ENCODE results near the gene CDC42EP5.
"Not testable (repeated sequence)": the region's sequence is repeated elsewhere in the genome, so short reads cannot be mapped to it uniquely, and the experiment has no call there.

The CDC42EP5 gene

DNA sequence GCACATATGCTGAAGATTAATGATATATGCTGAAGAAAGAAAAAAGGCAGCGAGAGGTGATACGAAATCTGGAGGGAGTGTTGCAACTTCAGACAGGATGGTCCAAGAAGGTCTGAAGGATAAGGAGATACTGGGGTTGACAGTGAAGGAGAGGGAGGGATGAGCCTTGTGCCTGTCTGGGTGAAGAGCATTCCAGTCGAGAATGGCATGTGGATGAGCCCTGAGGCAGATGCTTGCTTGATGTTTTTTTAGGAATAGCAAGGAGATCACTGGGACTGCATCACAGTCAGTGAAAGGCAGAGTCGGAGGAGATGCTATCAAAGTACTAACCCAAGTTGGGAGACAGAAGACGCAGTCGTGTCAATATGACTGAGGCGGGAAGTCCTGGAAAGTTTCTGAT, 16.2 kb upstream of the CDC42EP5 start:
- DNase-seq, result no peak

GRCh38 chr19:54485851-54486250, 12.8 kb upstream of the CDC42EP5 start:
- DNase-seq, result no peak

DNA sequence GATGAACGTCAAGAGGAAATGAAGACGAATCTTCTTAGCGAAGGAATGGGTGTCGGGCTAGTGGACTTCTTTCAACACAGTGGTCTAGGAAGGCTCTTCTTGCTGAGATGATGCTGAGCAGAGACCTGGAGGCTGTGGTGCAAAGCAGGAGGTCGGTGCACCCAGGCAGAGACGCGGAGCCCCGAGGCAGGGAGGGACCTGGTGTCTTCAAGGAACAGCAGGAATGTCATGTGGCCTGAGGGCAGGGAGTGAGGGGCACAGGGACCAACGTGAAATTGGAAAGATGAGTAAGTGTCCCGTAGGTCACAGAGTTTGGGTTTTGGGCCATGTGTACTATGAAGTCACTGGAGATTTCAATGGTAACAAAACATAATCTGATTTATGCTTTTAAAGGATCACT, 11.4 kb upstream of the CDC42EP5 start:
- no peak for DNase-seq

- DNase-seq, result no peak
Measured at GRCh38 chr19:54482889-54483288, 9.8 kb upstream of the CDC42EP5 start.

- peak; percentile 60 for DNase-seq
Measured at GRCh38 chr19:54481326-54481930, 8.3 kb upstream of the CDC42EP5 start.

- DNase-seq, result no peak
Measured at GRCh38 chr19:54480051-54480450, 7.0 kb upstream of the CDC42EP5 start.

GRCh38 chr19:54478677-54479266, 5.7 kb upstream of the CDC42EP5 start:
- DNase-seq, result peak; percentile 33

GRCh38 chr19:54477650-54478049, 4.6 kb upstream of the CDC42EP5 start:
- DNase-seq, result no peak

DNA sequence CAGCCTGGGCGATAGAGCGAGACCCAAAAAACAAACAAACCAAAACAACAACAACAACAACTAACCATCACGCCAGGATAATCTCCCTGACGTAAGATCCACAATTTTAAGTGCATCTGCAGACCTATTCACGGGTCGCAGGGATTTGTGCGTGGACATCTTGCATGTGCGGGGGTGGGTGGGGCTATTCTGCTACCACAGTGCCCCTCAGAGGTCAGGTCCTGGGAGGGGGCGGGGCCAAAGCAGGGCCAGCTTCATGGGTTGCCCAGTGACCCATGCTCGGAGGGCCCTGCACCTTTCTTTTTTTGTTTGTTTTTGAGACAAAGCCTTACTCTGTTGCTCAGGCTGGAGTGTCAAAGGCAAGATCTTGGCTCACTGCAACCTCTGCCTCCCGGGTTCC, 2.6 kb upstream of the CDC42EP5 start:
- DNase-seq, result no peak

GRCh38 chr19:54473892-54474372, 836 bp upstream of the CDC42EP5 start:
- DNase-seq, result no peak

DNA sequence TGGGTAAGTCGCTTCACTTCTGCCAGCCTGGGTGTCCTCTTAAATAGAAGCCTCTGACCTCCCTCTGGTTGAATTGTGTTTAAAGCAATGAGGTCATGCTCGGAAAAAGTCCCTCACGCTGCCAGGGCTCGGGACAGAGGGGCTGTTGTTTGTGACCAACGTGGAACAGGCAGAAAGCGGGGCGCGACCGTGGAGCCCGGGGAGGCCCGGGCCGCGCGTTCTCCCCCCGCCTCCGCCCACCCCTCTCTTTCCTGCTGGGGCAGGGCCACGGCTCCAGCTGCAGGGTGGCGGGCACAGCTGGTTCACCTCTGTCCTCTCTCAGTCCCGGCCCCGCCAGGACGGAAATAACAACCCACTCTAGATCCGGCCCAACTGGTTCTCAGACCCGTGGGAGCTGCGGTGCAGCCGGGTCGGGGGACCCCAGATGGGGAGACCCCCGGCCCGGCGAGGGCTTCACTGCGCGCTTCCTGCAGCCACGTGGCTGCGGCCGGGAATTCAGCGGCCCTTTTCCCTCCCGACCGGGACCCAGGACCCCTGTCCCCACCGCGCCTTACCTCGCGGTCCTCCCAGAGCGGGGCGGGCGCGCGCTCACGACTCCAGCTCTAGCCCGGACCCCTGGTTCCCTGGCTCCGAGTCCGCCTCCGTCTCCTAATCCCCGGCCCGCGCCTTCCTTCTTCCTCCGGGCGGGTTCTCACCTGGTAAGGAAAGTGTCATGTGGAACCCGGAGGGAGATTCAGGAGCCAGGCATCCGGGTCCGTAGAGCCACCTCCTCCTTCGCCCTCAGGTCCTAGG, 1.9 kb downstream of the CDC42EP5 start:
- DNase-seq, result no peak

DNA sequence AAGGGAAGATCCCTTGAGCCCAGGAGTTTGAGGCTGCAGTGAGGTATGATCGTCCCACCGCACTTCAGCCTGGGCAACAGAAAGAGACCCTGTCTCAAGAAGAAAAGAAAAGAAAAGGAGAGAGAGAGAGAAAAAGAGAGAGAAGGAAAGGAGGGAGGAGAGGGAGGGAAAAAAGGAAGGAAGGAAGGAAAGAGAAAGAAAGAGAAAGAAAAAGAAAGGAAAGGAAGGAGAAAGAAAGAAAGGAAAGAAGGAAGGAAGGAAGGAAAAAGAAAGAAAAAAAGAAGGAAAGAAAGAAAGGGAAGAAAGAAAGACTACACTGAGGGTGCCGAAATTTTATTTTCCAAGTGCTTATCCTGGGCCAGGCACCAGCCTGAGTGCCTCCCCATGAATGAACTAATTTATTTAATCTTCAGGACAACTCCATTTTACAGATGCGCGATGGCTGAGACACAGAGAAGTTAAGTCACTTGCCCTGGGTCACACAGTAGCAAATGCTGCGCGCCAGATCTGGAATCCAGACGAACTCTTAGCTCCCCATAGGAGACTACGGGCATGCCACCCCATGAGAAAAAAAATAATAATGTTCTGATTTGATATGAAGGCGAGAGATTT, 2.7 kb downstream of the CDC42EP5 start:
- DNase-seq, result no peak

- DNase-seq, result peak; percentile 11
Measured at GRCh38 chr19:54469496-54469934, 3.6 kb downstream of the CDC42EP5 start.

DNA sequence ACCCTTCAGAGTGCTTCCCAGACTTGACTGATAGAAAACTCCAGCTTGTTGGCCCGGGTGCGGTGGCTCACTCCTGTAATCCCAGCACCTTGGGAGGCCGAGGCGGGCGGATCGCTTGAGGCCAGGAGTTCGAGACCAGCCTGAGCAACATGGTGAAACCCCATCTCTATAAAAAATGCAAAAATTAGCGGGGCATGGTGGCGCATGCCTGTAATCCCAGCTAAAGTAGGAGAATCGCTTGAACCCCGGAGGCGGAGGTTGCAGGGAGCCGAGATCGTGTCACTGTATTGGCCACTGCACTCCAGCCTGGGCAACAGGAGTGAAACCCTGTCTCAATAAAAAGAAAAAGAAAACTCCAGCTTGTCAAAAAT, 7.0 kb downstream of the CDC42EP5 start:
- DNase-seq, result not testable (repeated sequence)

- DNase-seq, result no peak
Measured at GRCh38 chr19:54465426-54466109, 7.5 kb downstream of the CDC42EP5 start.

- peak; percentile 66 for DNase-seq
Measured at GRCh38 chr19:54464630-54465425, 8.3 kb downstream of the CDC42EP5 start.

- DNase-seq, result peak; percentile 95
Measured at GRCh38 chr19:54464044-54464629, 9.0 kb downstream of the CDC42EP5 start.

- peak; percentile 95 for DNase-seq
Measured at GRCh38 chr19:54463531-54464043, 9.5 kb downstream of the CDC42EP5 start, which contains the start of gene LENG9. LENG9 (minus strand) TSS chr19:54463778; CDS start chr19:54463526, 252 bp downstream.

DNA sequence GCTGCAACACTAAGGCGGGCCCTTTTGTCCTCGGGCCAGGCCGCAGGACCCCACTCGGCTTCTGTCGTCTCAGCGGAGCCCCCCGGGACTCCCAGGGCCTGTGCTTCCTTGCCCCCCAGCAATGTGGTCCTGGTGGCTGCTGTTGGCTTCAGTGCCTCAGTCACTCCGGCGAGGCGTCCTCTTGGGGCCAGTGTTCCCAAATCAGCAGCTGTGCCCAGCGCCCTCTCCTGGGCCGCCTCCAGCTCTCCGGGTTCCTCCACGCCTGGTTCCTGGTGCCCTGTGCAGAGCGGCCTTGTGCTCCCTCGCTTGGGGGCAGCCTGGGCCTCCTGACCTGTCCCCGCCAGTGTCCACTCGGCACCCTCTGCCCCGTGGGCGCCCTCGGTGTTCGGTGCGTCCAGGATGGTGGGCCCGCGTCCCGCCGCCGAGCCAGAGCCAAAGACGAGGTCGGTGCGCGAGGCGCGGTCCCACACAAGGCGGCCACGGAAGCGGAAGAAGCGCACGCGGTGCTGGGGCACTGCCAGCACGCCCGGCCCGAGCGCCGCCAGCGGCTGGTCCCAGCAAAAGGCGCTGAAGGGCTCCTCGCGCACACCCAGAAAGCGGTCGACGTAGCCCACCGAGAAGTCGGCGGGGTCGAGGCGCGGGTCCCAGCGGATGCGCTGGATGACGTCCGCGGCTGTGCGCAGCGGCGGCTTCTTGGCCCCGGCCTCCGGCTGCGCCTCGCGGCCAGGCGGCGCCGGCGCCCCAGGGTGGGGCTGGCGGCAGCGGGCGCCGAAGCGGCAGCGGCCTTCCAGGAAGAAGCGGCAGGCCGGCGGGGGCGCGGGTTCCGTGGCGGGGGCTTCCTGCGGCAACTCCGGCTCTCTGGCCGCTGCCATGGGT, 10.2 kb downstream of the CDC42EP5 start:
- peak; percentile 52 for DNase-seq

DNA sequence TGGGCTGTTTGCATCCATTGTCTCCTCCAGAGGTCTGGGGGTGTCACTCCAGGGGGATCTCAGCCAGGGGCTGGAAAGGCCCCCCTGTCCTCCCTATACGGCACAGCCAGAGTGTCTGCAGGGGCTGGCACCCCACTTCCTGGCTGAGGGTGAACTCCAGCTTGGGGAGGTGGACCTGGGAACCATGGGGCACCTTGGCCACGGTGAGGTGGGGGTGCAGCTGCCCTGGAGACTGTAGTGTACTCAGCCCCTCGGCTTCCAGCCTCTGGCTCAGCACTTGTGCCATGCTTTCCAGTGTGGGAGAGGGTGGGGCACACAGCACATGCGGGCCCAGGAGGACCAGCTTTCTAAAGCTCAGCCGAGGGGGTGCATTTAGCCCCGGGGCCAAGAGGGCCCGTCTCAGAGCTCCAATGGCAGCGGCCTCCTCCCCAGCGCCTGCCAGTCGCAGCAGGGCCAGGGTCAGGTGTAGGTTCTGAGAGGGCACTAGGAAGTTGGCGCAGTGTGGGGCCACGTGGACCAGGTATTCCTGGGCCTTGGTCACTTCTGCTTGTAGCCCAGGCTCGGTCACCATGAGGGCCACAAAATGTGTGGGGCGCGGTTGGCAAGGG, 10.9 kb downstream of the CDC42EP5 start:
- no peak for DNase-seq

All from NCI-H2171 treated with DMSO at 0.1 percent for 48 hours (cell line).